Activated CD8-positive, alpha-beta memory T cell treated with anti-CD3 and anti-CD28 coated beads, Interleukin-2, amount 10 ng/mL, durations not matched to agents 7 days and 5 days (primary cell): Measurements from ENCODE around the gene SELENON. TPM values are rescaled to one million over a fixed set of nuclear protein-coding genes. Genes with fewer than 3 reads are reported as not detected.

Experiments
- ATAC-seq: fragments of 150-1000 bp; cut with Tn5 transposase; one replicate; pipeline ENCODE4 v1.10.0; 2021; ENCODE audit warnings: moderate library complexity
- CTCF ChIA-PET: fragments of 350-600 bp; sonication (Branson Sonifier 250); formaldehyde crosslinking; loops from one replicate; lab custom pipeline; 2021; ENCODE audit warnings: antibody characterized with exemption; lab: Charles Lee
- DNase-seq: peaks from one replicate; pipeline ENCODE4 v3.0.0-alpha.2; 2020
- H3K27ac Mint-ChIP-seq: one replicate; pipeline ENCODE4 v1.8.0; 2021; ENCODE audit warnings: mild to moderate bottlenecking, mixed read lengths
- H3K27me3 Mint-ChIP-seq: one replicate; pipeline ENCODE4 v1.8.0; 2021; ENCODE audit warnings: mixed read lengths
- H3K36me3 Mint-ChIP-seq: one replicate; pipeline ENCODE4 v1.8.0; 2021; ENCODE audit warnings: mild to moderate bottlenecking, mixed read lengths
- H3K4me1 Mint-ChIP-seq: one replicate; pipeline ENCODE4 v1.8.0; 2021; ENCODE audit warnings: mixed read lengths
- H3K4me3 Mint-ChIP-seq: one replicate; pipeline ENCODE4 v1.8.0; 2021; ENCODE audit warnings: mild to moderate bottlenecking, moderate library complexity, mixed read lengths
- H3K9me3 Mint-ChIP-seq: one replicate; pipeline ENCODE4 v1.8.0; 2022; ENCODE audit warnings: low read depth, mixed read lengths
- total RNA-seq, 2 experiments: library from RNA; stranded (reverse); gene quantifications; one replicate each; pipeline ENCODE4 v1.2.3, GENCODE V29; 2021

SELENON gene
- total RNA-seq, 2 experiments from 2014 or later = 2.7 to 2.9 TPM

DNA sequence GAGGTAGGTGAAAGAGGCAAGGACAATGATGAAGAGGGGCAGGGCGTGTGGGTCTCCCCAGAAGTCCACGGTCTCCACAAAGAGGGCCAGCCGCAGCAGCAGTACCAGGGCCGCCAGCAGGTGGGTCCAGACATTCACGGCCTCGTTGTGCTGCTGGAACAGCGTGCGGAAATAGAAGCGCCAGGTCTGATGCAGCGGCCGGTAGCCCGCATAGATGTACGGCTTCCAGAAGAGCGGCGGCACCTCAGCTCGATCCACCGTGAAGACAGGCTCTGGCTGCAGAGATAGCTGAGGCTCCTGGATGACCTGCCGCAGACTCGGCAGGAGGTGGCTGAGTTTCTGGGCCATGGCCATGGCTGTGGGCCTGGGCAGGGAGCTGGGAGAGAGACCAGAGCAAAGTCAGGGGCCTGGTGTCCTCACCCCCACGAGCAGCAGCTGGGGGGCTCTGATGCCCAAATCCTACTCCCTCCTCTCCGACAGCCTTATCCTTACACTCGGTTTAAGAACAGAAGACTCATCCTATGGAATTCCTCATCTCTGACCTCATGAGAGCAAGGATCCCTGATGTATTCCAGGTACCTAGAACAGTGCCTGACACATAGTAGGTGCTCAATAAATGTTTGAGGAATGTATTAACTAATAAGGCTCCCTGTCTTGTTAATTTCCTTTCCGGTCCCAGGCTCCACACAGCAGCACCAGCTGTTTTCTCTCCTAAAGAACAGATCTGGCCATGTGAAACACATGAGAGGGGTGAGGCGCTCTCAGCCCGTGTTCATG lies 63.7 kb downstream of the SELENON start:
- no peaks in the 10 kb centered on the region for H3K9me3 Mint-ChIP-seq
- no peaks in the 10 kb centered on the region for H3K27me3 Mint-ChIP-seq
- H3K4me3 Mint-ChIP-seq = no peak overlapping the region
- ATAC-seq = no peak
- no peaks in the 10 kb centered on the region for H3K36me3 Mint-ChIP-seq
- H3K27ac Mint-ChIP-seq = no peak overlapping the region
- CTCF ChIA-PET = no interaction called here
- no peak for DNase-seq
- peaks cover 15% of the 10 kb centered on the region for H3K4me1 Mint-ChIP-seq

DNA sequence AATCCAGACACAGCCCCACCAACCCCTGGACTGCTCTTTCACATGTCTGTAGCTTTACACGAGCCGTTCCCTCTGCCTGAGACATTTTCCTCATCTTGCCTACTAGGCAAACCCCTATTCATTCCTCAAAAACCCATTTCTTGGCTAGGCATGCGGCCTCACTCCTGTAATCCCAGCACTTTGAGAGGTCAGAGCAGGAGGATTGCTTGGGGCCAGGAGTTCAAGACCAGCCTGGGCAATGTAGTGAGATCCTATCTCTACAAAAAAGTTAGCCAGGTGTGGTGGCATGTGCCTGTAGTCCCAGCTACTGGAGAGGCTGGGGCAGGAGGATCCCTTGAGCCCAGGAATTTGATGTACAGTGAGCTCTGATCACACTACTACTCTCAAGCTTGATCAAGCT lies 64.4 kb downstream of the SELENON start:
- CTCF ChIA-PET = no interaction called here
- DNase-seq (no peak), ATAC-seq (no peak)
- Mint-ChIP-seq H3K9me3 (no peaks in the 10 kb centered on the region), H3K4me3 (no peak overlapping the region), H3K27ac (no peak overlapping the region), H3K36me3 (no peaks in the 10 kb centered on the region), H3K27me3 (no peaks in the 10 kb centered on the region), H3K4me1 (peaks cover 11% of the 10 kb centered on the region)

DNA sequence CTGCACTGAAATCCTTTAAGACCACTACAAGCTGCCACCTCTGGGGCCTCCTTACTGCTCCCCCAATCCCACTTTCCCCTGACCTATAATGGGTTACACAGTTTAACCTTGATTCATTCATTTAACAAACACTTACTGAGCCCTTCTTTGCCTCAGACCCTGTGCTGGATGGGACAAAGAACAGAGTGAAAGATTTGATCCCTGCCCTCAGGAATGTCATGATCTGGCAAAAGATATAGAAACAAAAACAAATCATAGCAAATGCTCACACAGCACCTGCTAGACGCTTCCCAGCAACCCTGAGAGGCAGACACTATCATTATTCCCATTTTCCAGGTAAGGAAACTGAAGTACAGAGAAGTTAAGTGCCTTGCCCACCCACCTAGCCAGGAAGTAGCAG lies 66.3 kb downstream of the SELENON start:
- H3K36me3 Mint-ChIP-seq = no peaks in the 10 kb centered on the region
- no peak overlapping the region for H3K27ac Mint-ChIP-seq
- H3K4me1 Mint-ChIP-seq = peaks cover 4% of the 10 kb centered on the region
- DNase-seq = no peak
- H3K4me3 Mint-ChIP-seq = no peak overlapping the region
- no peaks in the 10 kb centered on the region for H3K9me3 Mint-ChIP-seq
- no peak for ATAC-seq
- no peaks in the 10 kb centered on the region for H3K27me3 Mint-ChIP-seq
- CTCF ChIA-PET = no interaction called here

DNA sequence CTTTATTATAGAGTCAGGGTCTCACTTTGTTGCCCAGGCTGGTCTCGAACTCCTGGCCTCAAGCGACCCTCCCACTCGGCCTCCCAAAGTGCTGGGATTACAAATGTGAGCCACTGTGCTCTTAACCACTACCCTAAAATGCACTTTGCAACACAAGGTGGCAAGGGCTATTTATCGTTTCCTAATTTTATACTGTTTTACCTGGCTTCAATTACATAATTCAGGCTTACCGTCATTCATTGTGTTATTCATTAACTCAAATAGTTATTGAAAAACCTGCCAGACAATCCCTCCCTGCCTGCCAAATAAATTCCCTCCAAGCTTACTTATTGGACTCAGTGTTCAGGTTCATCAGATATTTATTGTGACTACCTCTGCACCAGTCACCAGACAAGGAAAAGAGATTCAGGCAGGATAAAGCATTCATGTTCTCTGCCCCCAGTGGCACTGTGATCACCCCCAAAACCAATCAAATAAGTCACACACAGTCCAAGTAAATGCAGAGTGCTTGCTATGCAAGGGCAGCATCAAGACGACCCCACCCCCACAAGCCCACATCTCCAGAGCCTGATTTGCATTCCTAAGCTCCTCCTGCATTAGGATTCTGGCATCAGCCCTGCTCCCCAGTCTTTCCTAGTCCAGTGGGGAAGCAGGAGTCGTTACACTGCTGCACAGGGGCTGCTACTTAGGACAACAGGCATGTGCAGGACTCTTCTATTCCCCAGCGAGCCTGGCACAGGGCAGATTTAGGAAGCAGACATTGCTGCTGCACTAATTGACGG lies 67.4 kb downstream of the SELENON start:
- Mint-ChIP-seq H3K36me3 (no peaks in the 10 kb centered on the region), H3K4me1 (no peaks in the 10 kb centered on the region), H3K9me3 (no peaks in the 10 kb centered on the region), H3K27ac (no peak overlapping the region), H3K27me3 (no peaks in the 10 kb centered on the region), H3K4me3 (no peak overlapping the region)
- no peak for ATAC-seq
- CTCF ChIA-PET = no interaction called here
- DNase-seq = no peak

Other genes with a start within 250 kb of the SELENON start
- 10 to 100 TPM; 15.5 to 20.0 TPM for gene MAN1C1, start 183.4 kb upstream of the SELENON start, total RNA-seq
- 10 to 100 TPM; 28.9 to 31.2 TPM for gene MTFR1L, start 19.8 kb downstream of the SELENON start, total RNA-seq
- gene AUNIP, start 59.3 kb downstream of the SELENON start, total RNA-seq = 1 to 10 TPM; 8.1 to 9.8 TPM
- 1 to 10 TPM; 2.2 to 5.0 TPM for gene PAQR7, start 75.5 kb downstream of the SELENON start, total RNA-seq
- gene STMN1, start 106.2 kb downstream of the SELENON start, total RNA-seq = 100 to 1,000 TPM; 548 to 626 TPM
- 1 to 10 TPM; 9.0 to 9.2 TPM for gene PAFAH2, start 197.9 kb downstream of the SELENON start, total RNA-seq
- gene EXTL1, start 221.6 kb downstream of the SELENON start, total RNA-seq = not detected
- gene SLC30A2, start 245.9 kb downstream of the SELENON start, total RNA-seq = not detected